K562 (cell line): ENCODE results near the gene RECQL5. TPM values are rescaled to one million over a fixed set of nuclear protein-coding genes. Genes with fewer than 3 reads are reported as not detected.

Experiments used
- ATAC-seq: fragments of 200-7000 bp; cut with Tn5 transposase; 3 replicates; pipeline ENCODE4 v1.9.1; 2020; ENCODE audit warnings: moderate library complexity
- BruUV-seq: library from RNA; stranded (reverse); fragments of 400-500 nt; replicated peaks from 2 replicates; lab custom pipeline; 2021; lab: Mats Ljungman, UMichigan
- CTCF ChIA-PET: fragments of 300-600 bp; formaldehyde crosslinking; extraction: SDS; loops from one replicate; lab custom pipeline; 2021; ENCODE audit warnings: low intra/inter-chr PET ratio; lab: Yijun Ruan, JAX
- POLR2A ChIA-PET: fragments of 300-600, 350-650 bp; sonication (Branson Sonifier 250); formaldehyde crosslinking; extraction: SDS; loops from one replicate; lab custom pipeline; 2021; ENCODE audit warnings: antibody characterized with exemption, inconsistent platforms; lab: Yijun Ruan, JAX
- DNase-seq, 4 experiments: peaks; one replicate each; pipeline versions ENCODE4 v3.0.0 to v3.0.0-alpha.2; 2011 to 2018; ENCODE audit warnings: low spot score in 3 of 4, mixed read lengths in 3 of 4; ENCODE audit errors: extremely low read depth in 1 of 4
- FAIRE-seq: peaks from 2 replicates; lab custom pipeline; 2011; peaks lifted over from hg19 to GRCh38; lab: Jason Lieb, UNC
- H2AFZ ChIP-seq: 2 replicates; pipeline ENCODE4 v1.6.0; 2011; ENCODE audit warnings: low read depth, low read length, control low read depth, inconsistent platforms
- H3K27ac ChIP-seq: fragments of 200-600 bp; 3 replicates; pipeline ENCODE4 v1.8.0; 2011; ENCODE audit warnings: low read depth, mild to moderate bottlenecking, control low read depth, inconsistent platforms, low read length, moderate library complexity, mixed read lengths; ENCODE audit errors: extremely low read depth
- H3K27me3 ChIP-seq, 2 experiments: fragments of 300-600 bp in 1 of 2; 2 replicates in 1 of 2; 3 replicates in 1 of 2; pipeline versions ENCODE4 v1.6.0 to v1.8.0; 2011; ENCODE audit warnings: inconsistent platforms in 2 of 2, low read length in 2 of 2, mild to moderate bottlenecking in 1 of 2, mixed read lengths in 1 of 2, moderate library complexity in 1 of 2; ENCODE audit not compliant: control insufficient read depth in 2 of 2, insufficient read depth in 2 of 2
- H3K36me3 ChIP-seq: fragments of 300-600 bp; 3 replicates; pipeline ENCODE4 v1.8.0; 2011; ENCODE audit warnings: mild to moderate bottlenecking, low read length, inconsistent platforms; ENCODE audit not compliant: control insufficient read depth, insufficient read depth
- H3K4me1 ChIP-seq, 2 experiments: fragments of 200-600 bp in 1 of 2; replicated peaks in 1 of 2; 2 replicates in 1 of 2; 3 replicates in 1 of 2; pipeline versions ENCODE4 v1.5.1 to v1.8.0; 2011; ENCODE audit warnings: inconsistent platforms in 2 of 2, low read length in 2 of 2, mild to moderate bottlenecking in 1 of 2, mixed read lengths in 1 of 2, moderate library complexity in 1 of 2; ENCODE audit not compliant: control insufficient read depth in 2 of 2, insufficient read depth in 2 of 2
- H3K4me2 ChIP-seq: 2 replicates; pipeline ENCODE4 v1.6.1; 2011; ENCODE audit warnings: low read length, control low read depth, inconsistent platforms, mixed read lengths; ENCODE audit not compliant: insufficient read depth
- H3K4me3 ChIP-seq: fragments of 200-600 bp; sonication (generic), shearing (Covaris generic); 2 replicates; pipeline ENCODE4 v1.5.1; 2016; ENCODE audit warnings: control low read depth, inconsistent platforms
- H3K79me2 ChIP-seq: fragments of 200-600 bp; 3 replicates; pipeline ENCODE4 v1.8.0; 2011; ENCODE audit warnings: low read length, inconsistent platforms; ENCODE audit not compliant: control insufficient read depth, insufficient read depth
- H3K9ac ChIP-seq, 2 experiments: 2 replicates each; pipeline versions ENCODE4 v1.6.0 to v1.6.1; 2011; ENCODE audit warnings: low read depth in 2 of 2, low read length in 2 of 2, control low read depth in 1 of 2, inconsistent platforms in 1 of 2, mild to moderate bottlenecking in 1 of 2, mixed read lengths in 1 of 2; ENCODE audit not compliant: insufficient read depth in 1 of 2
- H3K9me1 ChIP-seq: one replicate; pipeline ENCODE4 v1.6.0; 2011; ENCODE audit warnings: inconsistent platforms, mild to moderate bottlenecking, low read length, moderate library complexity; ENCODE audit not compliant: control insufficient read depth, insufficient read depth
- H3K9me3 ChIP-seq: replicated peaks from 2 replicates; pipeline ENCODE4 v1.5.1; 2011; ENCODE audit warnings: low read depth, low read length, inconsistent platforms; ENCODE audit not compliant: control insufficient read depth, insufficient read depth
- H4K20me1 ChIP-seq: replicated peaks from 2 replicates; pipeline ENCODE4 v1.6.1; 2011; ENCODE audit warnings: low read length, inconsistent platforms, mixed read lengths; ENCODE audit not compliant: control insufficient read depth, insufficient read depth
- DNMT1 ChIP-seq: fragments of 450-650 bp; IDR thresholded peaks from 2 replicates; pipeline ENCODE4 v1.6.1; 2016; ENCODE audit warnings: antibody characterized with exemption, mild to moderate bottlenecking
- POLR2G ChIP-seq: fragments of 200-400 bp; formaldehyde crosslinking; IDR thresholded peaks from 2 replicates; pipeline ENCODE4 v1.6.1; 2017; ENCODE audit warnings: low read depth, mild to moderate bottlenecking, antibody characterized with exemption, low read length, moderate library complexity
- PTRF ChIP-seq: fragments of 450-650 bp; IDR thresholded peaks from 2 replicates; pipeline ENCODE4 v1.6.1; 2016; ENCODE audit warnings: mild to moderate bottlenecking, missing genetic modification characterization, missing compliant biosample characterization
- RBM22 ChIP-seq: fragments of 200-400 bp; formaldehyde crosslinking; IDR thresholded peaks from 2 replicates; pipeline ENCODE4 v1.6.1; 2018; ENCODE audit warnings: low read length, low read depth; ENCODE audit not compliant: poor library complexity, severe bottlenecking
- TCF7L2 ChIP-seq: fragments of 150-350 bp; IDR thresholded peaks from 2 replicates; pipeline ENCODE4 v1.6.1; 2016; ENCODE audit warnings: low read depth, mild to moderate bottlenecking, low read length, moderate library complexity
- TRIM24 ChIP-seq, 2 experiments: fragments of 450-650 bp; IDR thresholded peaks; 2 replicates each; pipeline ENCODE4 v1.6.1; 2016
- XRCC4 ChIP-seq: IDR thresholded peaks from one replicate; pipeline ENCODE4 v1.6.1; 2011; ENCODE audit not compliant: insufficient read depth, insufficient read length; ENCODE audit errors: extremely low read depth
- XRCC5 ChIP-seq: fragments of 200-400 bp; formaldehyde crosslinking; IDR thresholded peaks from 2 replicates; pipeline ENCODE4 v1.6.1; 2017; ENCODE audit warnings: low read depth, mild to moderate bottlenecking, low read length
- whole genome bisulfite sequencing: fragments of 100-300 bp; shearing (Covaris generic); methylation state at CpG from one replicate; pipeline ENCODE4 v1.1.6; 2016; ENCODE audit warnings: low coverage, mixed read lengths; ENCODE audit not compliant: insufficient coverage; ENCODE audit errors: missing lambda C conversion rate; 5-methylcytosine and 5-hydroxymethylcytosine counted together
- in situ Hi-C: fragments of 300-500 bp; cut with MboI; formaldehyde crosslinking; loops from 4 replicates; pipeline ENCODE4 v1.15.0; 2018; ENCODE audit warnings: inconsistent platforms, mixed read lengths
- intact Hi-C: fragments of 100-400 bp; cut with micrococcal nuclease; formaldehyde crosslinking; loops from 2 replicates; pipeline ENCODE4 v1.14.2; 2022
- polyA plus RNA-seq, 8 experiments: library from polyadenylated mRNA; depleted of rRNA in 4 of 8; stranded (reverse) in 5 of 8; unstranded in 3 of 8; fragments of >200 nt; fragmentation: Nextera tagmentation in 2 of 8; fragmentation: Illumina TruSeq in 1 of 8; extraction: Ambion mirVana in 2 of 8; extraction: Trizol in 1 of 8; gene quantifications; 2 replicates each; pipeline versions ENCODE4 v1.2.1 to v1.2.3, GENCODE V29; 2011 to 2014; ENCODE audit warnings: inconsistent platforms in 1 of 8, missing spikeins in 1 of 8
- total RNA-seq, 7 experiments: library from RNA; depleted of rRNA in 6 of 7; stranded (reverse); fragments of >200 nt in 6 of 7; fragmentation: Illumina TruSeq in 2 of 7; extraction: Trizol in 2 of 7; gene quantifications; 2 replicates each; pipeline versions ENCODE4 v1.2.1 to v1.2.3, GENCODE V29; 2011 to 2021; ENCODE audit warnings: low replicate concordance in 1 of 7
- TF ChIP-seq, protein P1 (sequence below): fragments of 450-650 bp; formaldehyde crosslinking; IDR thresholded peaks from 2 replicates; pipeline ENCODE4 v1.4.0; 2020; ENCODE audit warnings: mild to moderate bottlenecking, moderate library complexity

Gene RECQL5
- total and polyA plus RNA-seq, 9 of the 15 experiments (the other 6 are each of a cell fraction or from before 2014, with no cell fraction given): 4.1 to 34.8 (median 16.4) TPM

DNA sequence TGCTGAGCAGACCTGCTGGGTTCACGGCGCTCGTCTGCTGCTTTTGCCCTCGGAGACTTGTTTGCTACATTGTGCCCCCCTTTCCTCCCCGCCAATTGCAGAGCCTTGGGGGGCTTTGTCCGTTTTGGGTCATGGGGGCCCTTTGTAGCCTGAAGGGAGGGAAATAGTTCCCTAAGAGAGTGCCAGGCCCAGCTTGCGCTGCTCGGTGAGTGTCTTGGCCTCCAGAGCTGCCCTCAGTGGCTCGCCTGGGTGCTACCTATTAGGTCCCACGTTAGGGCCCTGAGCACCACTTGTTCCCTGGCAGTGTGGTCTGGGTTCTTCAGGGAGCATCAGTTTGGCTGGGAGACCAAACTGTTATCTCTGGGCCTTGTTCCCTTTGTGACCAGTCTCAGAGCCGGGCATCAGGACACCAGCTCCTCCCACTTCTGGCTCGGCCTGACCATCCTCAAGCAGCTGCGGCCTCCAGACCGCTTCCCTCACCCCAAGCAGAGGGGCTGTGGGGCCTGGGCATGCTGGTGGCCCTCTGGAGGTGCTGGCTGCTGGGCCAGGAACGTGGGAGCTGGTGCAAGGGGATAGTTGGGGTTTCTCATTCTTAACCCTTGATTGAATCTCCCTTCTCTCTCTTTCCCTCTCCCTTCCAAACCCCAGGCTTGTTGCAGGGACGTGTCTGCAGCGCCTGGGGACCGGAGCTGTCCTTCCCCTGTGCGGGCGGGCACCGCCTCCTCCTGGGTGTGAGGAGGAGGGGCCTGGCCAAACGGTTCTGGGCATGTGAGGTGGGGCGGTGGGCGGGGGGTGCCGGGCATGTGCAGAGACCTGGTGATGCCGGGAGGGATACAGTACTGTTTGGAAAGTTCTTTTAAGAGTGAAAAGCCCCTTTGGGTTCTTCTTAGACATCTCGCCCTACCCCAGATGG is 38.3 kb upstream of the RECQL5 start:
- no peak for FAIRE-seq
- H3K4me2 ChIP-seq: no peak overlapping the region
- WGBS: 88% methylated on average over 21 of the region's 27 CpGs
- in situ Hi-C loops (no loop called here), intact Hi-C loops (no loop called here)
- H3K9me3 ChIP-seq: no peaks in the 10 kb centered on the region
- no peak overlapping the region for H3K27ac ChIP-seq
- TF ChIP-seq POLR2G: peak; percentile 41
- no peak for TF ChIP-seq DNMT1
- BruUV-seq: no TSS peak
- ChIA-PET POLR2A (interaction anchor here (0.7 to 1.1 kb wide), 4 partner anchors 9 to 33 kb away, joined by 3 to 5 read pairs (median 3); no protein-coding TSS in a partner anchor), CTCF (no interaction called here)
- H3K36me3 ChIP-seq: peaks cover 77% of the 10 kb centered on the region
- no peak for DNase-seq
- peaks cover 4% of the 10 kb centered on the region; the same call in 1 of the 2 replicates for H4K20me1 ChIP-seq
- no peak for ATAC-seq
- H3K4me1 ChIP-seq: peaks cover 0 to 19% of the 10 kb centered on the region in 2 experiments; a peak in 4 of 5 replicates
- no peaks in the 10 kb centered on the region for H3K27me3 ChIP-seq
- no peaks in the 10 kb centered on the region for H3K79me2 ChIP-seq
- no peak overlapping the region for H3K4me3 ChIP-seq
- no peak overlapping the region for H2AFZ ChIP-seq
- no peaks in the 10 kb centered on the region for H3K9me1 ChIP-seq
- no peak overlapping the region for H3K9ac ChIP-seq

DNA sequence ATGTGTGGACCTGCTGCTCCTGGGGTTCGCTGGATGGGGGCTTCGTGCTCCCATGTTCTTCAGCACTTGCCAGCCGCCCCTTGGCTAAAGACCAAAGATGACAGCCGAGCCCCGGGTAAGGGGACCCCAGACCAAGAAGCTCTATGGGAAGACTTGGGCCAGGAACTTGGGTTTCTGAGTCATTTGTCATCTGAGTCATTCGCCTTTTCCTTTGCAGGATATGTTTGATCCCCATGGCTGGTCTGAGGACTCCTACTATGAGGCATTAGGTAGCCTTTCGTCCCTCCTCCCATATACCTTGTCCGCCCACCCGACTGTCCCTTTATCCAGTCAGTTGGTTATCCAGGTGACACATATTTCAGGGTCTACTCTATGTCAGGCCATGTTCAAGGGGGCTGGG is 36.6 kb upstream of the RECQL5 start:
- no peak overlapping the region for H3K4me3 ChIP-seq
- no peak for TF ChIP-seq XRCC5
- no peak for TF ChIP-seq RBM22
- TF ChIP-seq TCF7L2: no peak
- TF ChIP-seq TRIM24 (IDR thresholded peaks at IDR 0.05): no peak
- TF ChIP-seq PTRF (tag): no peak
- TF ChIP-seq XRCC4: no peak
- TF ChIP-seq, protein P1, sequence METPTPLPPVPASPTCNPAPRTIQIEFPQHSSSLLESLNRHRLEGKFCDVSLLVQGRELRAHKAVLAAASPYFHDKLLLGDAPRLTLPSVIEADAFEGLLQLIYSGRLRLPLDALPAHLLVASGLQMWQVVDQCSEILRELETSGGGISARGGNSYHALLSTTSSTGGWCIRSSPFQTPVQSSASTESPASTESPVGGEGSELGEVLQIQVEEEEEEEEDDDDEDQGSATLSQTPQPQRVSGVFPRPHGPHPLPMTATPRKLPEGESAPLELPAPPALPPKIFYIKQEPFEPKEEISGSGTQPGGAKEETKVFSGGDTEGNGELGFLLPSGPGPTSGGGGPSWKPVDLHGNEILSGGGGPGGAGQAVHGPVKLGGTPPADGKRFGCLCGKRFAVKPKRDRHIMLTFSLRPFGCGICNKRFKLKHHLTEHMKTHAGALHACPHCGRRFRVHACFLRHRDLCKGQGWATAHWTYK (CRISPR knock-in tag): no peak
- H3K9ac ChIP-seq: no peak overlapping the region
- H3K4me1 ChIP-seq: peaks cover 5 to 20% of the 10 kb centered on the region in 2 experiments; a peak in 4 of 5 replicates
- peaks cover 4% of the 10 kb centered on the region; the same call in 1 of the 2 replicates for H4K20me1 ChIP-seq
- no peaks in the 10 kb centered on the region for H3K79me2 ChIP-seq
- no peak for FAIRE-seq
- no TSS peak for BruUV-seq
- H2AFZ ChIP-seq: no peak overlapping the region
- ChIA-PET POLR2A (interaction anchor here (0.8 to 1.2 kb wide), 4 partner anchors 9 to 20 kb away, joined by 3 to 5 read pairs (median 4); no protein-coding TSS in a partner anchor), CTCF (no interaction called here)
- no peak overlapping the region for H3K27ac ChIP-seq
- H3K9me1 ChIP-seq: peaks cover 3% of the 10 kb centered on the region
- DNase-seq: no peak
- H3K27me3 ChIP-seq: no peaks in the 10 kb centered on the region
- H3K9me3 ChIP-seq: no peaks in the 10 kb centered on the region
- no peak overlapping the region for H3K4me2 ChIP-seq
- ATAC-seq: no peak
- WGBS: 97% methylated on average over 9 of the region's 9 CpGs
- peaks cover 89% of the 10 kb centered on the region for H3K36me3 ChIP-seq
- in situ Hi-C loops (no loop called here), intact Hi-C loops (no loop called here)
